Measurements from ENCODE around the gene PSORS1C1. TPM values are rescaled to one million over a fixed set of nuclear protein-coding genes. Genes with fewer than 3 reads are reported as not detected.
A peak's percentile ranks its signal among the peaks of the same experiment; 100 is the strongest.

Gene PSORS1C1
- total and polyA plus RNA-seq, 4 donors: 1.1 to 10.8 (median 2.5) TPM

DNA sequence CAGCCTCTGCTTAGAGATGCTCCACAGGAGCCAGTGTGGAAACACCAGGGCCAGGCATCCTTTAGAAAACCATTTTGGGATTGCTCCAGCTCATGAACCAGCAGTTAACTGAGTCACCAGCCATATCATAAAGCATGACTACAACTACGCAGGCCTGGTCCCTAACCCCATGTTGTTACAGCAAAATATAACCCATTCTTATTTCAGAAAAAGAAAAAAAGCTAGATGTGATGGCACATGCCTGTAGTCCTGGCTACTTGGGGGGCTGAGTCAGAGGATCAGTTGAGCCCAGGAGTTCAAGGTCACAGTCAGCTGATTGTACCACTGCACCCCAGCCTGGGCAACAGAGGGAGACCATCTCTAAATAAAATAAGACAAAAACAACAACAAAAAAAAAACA, 39.1 kb upstream of the PSORS1C1 start:
- Histone ChIP-seq H3K36me3 (ENCODE audit: control insufficient read depth in 4 of 4, insufficient read depth in 4 of 4, low read length in 4 of 4) (no peaks in the 10 kb centered on the region), H3K4me3 (no peak overlapping the region), H3K27me3 (ENCODE audit: control insufficient read depth in 3 of 3, insufficient read depth in 3 of 3, low read length in 2 of 3) (no peaks in the 10 kb centered on the region), H3K9me3 (ENCODE audit: control insufficient read depth in 4 of 4, insufficient read depth in 3 of 4, low read length in 3 of 4) (no peaks in the 10 kb centered on the region), H3K27ac (ENCODE audit: low read depth in 1 of 2, low read length in 1 of 2) (no peak overlapping the region), H3K9ac (ENCODE audit: insufficient read depth in 1 of 2, low read length in 2 of 2) (no peak overlapping the region), H3K4me1 (ENCODE audit: control insufficient read depth in 5 of 5, insufficient read depth in 5 of 5, low read length in 5 of 5) (peaks cover 0 to 20% (median 7%) of the 10 kb centered on the region in 5 donors)
- no peak for ATAC-seq (ENCODE audit: insufficient read depth, low FRiP score)
- TF ChIP-seq CTCF (IDR thresholded peaks at IDR 0.05; ENCODE audit: control extremely low read depth, extremely low read depth): no peak
- 95 to 100% methylated on average over 1 of the region's 1 CpG for WGBS, 2 donors
- no peak for DNase-seq

DNA sequence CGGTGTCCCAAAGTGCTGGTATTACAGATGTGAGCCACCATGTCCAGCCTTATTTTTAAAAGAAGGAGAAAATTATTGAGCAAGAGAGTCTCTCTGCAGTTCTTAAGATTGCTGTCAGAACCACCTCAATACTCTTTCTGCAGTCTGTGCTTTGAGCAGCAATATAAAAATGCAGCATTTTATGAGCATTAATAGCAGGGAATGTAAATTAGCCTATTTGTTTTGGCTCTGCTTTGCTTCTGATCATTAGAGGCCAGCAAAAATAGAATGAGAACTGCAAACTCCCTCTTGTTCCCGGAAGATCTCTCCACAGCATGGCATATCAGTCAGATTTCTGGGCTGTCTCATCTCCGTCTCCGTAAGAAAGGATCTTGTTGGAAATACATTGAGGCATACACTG, 38.0 kb upstream of the PSORS1C1 start:
- H3K36me3 ChIP-seq (ENCODE audit: control insufficient read depth in 4 of 4, insufficient read depth in 4 of 4, low read length in 4 of 4): no peaks in the 10 kb centered on the region
- peaks cover 0 to 20% (median 7%) of the 10 kb centered on the region in 5 donors for H3K4me1 ChIP-seq (ENCODE audit: control insufficient read depth in 5 of 5, insufficient read depth in 5 of 5, low read length in 5 of 5)
- TF ChIP-seq CTCF (IDR thresholded peaks at IDR 0.05; ENCODE audit: control extremely low read depth, extremely low read depth): no peak
- no peaks in the 10 kb centered on the region for H3K27me3 ChIP-seq (ENCODE audit: control insufficient read depth in 3 of 3, insufficient read depth in 3 of 3, low read length in 2 of 3)
- no peak for ATAC-seq (ENCODE audit: insufficient read depth, low FRiP score)
- H3K27ac ChIP-seq (ENCODE audit: low read depth in 1 of 2, low read length in 1 of 2): no peak overlapping the region
- no peak overlapping the region for H3K9ac ChIP-seq (ENCODE audit: insufficient read depth in 1 of 2, low read length in 2 of 2)
- no peak overlapping the region for H3K4me3 ChIP-seq
- DNase-seq: no peak
- 95 to 97% methylated on average over 4 of the region's 4 CpGs for WGBS, 2 donors
- no peaks in the 10 kb centered on the region for H3K9me3 ChIP-seq (ENCODE audit: control insufficient read depth in 4 of 4, insufficient read depth in 3 of 4, low read length in 3 of 4)

DNA sequence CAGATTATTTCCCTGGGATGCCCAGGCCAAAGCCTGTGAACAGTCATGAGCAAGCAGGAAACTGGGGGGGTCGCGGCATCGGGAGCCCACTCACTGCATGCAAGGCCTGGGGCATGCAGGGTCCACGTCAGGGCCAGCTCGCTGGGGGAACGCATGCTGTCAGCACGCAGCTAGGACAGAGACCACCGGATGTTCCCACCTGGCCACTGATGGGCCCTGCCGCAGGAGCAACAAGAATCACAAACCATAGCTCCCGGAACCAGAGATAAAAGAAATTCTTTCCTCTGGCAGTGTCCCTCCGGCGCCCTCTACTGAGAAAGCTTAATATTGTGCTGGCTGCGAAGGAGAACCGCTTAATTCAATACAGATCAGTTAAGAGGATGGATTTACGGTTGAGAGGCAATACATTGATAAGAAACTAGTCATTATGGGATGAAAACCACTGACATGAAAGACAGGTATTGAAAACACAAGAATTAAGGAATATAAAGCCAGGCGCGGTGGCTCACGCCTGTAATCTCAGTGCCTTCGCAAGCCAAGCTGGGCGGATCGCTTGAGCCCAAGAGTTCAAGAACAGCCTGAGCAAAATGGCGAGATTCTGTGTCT, 34.8 kb upstream of the PSORS1C1 start:
- no peak overlapping the region for H3K9ac ChIP-seq (ENCODE audit: insufficient read depth in 1 of 2, low read length in 2 of 2)
- H3K36me3 ChIP-seq (ENCODE audit: control insufficient read depth in 4 of 4, insufficient read depth in 4 of 4, low read length in 4 of 4): no peaks in the 10 kb centered on the region
- WGBS, 2 donors: 22% methylated on average over 22 of the region's 22 CpGs
- H3K4me3 ChIP-seq: no peak overlapping the region
- H3K27ac ChIP-seq (ENCODE audit: low read depth in 1 of 2, low read length in 1 of 2): no peak overlapping the region
- ATAC-seq (ENCODE audit: insufficient read depth, low FRiP score) (no peak), DNase-seq (peak; percentile 75 to 81 (median 77))
- peaks cover 0 to 6% (median 0%) of the 10 kb centered on the region in 5 donors for H3K4me1 ChIP-seq (ENCODE audit: control insufficient read depth in 5 of 5, insufficient read depth in 5 of 5, low read length in 5 of 5)
- H3K27me3 ChIP-seq (ENCODE audit: control insufficient read depth in 3 of 3, insufficient read depth in 3 of 3, low read length in 2 of 3): no peaks in the 10 kb centered on the region
- H3K9me3 ChIP-seq (ENCODE audit: control insufficient read depth in 4 of 4, insufficient read depth in 3 of 4, low read length in 3 of 4): no peaks in the 10 kb centered on the region
- TF ChIP-seq CTCF (IDR thresholded peaks at IDR 0.05; ENCODE audit: control extremely low read depth, extremely low read depth): peak; percentile 76

GRCh38 chr6:31081872-31082271, 32.7 kb upstream of the PSORS1C1 start:
- Histone ChIP-seq H3K27me3 (ENCODE audit: control insufficient read depth in 3 of 3, insufficient read depth in 3 of 3, low read length in 2 of 3) (peaks cover 0 to 6% (median 0%) of the 10 kb centered on the region in 3 donors), H3K36me3 (ENCODE audit: control insufficient read depth in 4 of 4, insufficient read depth in 4 of 4, low read length in 4 of 4) (no peaks in the 10 kb centered on the region), H3K9me3 (ENCODE audit: control insufficient read depth in 4 of 4, insufficient read depth in 3 of 4, low read length in 3 of 4) (no peaks in the 10 kb centered on the region), H3K27ac (ENCODE audit: low read depth in 1 of 2, low read length in 1 of 2) (no peak overlapping the region), H3K4me3 (no peak overlapping the region), H3K4me1 (ENCODE audit: control insufficient read depth in 5 of 5, insufficient read depth in 5 of 5, low read length in 5 of 5) (peaks cover 0 to 6% (median 0%) of the 10 kb centered on the region in 5 donors), H3K9ac (ENCODE audit: insufficient read depth in 1 of 2, low read length in 2 of 2) (no peak overlapping the region)
- no peak for TF ChIP-seq CTCF (IDR thresholded peaks at IDR 0.05; ENCODE audit: control extremely low read depth, extremely low read depth)
- no peak for ATAC-seq (ENCODE audit: insufficient read depth, low FRiP score)
- no peak for DNase-seq
- WGBS, 2 donors: 83 to 88% methylated on average over 6 of the region's 6 CpGs

All from lung (tissue), 12 donors.